Endodermal cell (in vitro differentiated cells): Measurements from ENCODE around the gene LRRC17. TPM values are rescaled to one million over a fixed set of nuclear protein-coding genes. Genes with fewer than 3 reads are reported as not detected.

Experiments
- DNase-seq: peaks from one replicate; pipeline ENCODE4 v3.0.0-alpha.2; 2017
- H3K27ac ChIP-seq: 2 replicates; pipeline ENCODE4 v1.5.1; 2013; ENCODE audit warnings: mild to moderate bottlenecking, low read depth, low read length, moderate library complexity
- H3K27me3 ChIP-seq: 2 replicates; pipeline ENCODE4 v1.6.1; 2013; ENCODE audit warnings: mild to moderate bottlenecking, low read length, moderate library complexity; ENCODE audit not compliant: insufficient read depth, control insufficient read depth, poor library complexity, severe bottlenecking
- H3K36me3 ChIP-seq: 2 replicates; pipeline ENCODE4 v1.7.0; 2013; ENCODE audit warnings: mild to moderate bottlenecking, low read length, moderate library complexity; ENCODE audit not compliant: control insufficient read depth, insufficient read depth
- H3K4me1 ChIP-seq: one replicate; pipeline ENCODE4 v1.7.0; 2013; ENCODE audit warnings: low read length; ENCODE audit not compliant: control insufficient read depth, insufficient read depth
- H3K4me3 ChIP-seq: 2 replicates; pipeline ENCODE4 v1.5.1; 2013; ENCODE audit warnings: mild to moderate bottlenecking, low read length, moderate library complexity
- H3K9ac ChIP-seq: 2 replicates; pipeline ENCODE4 v1.6.1; 2013; ENCODE audit warnings: mild to moderate bottlenecking, low read length, moderate library complexity; ENCODE audit not compliant: poor library complexity, severe bottlenecking; ENCODE audit errors: extremely low read depth
- H3K9me3 ChIP-seq: 2 replicates; pipeline ENCODE4 v1.6.1; 2013; ENCODE audit warnings: mild to moderate bottlenecking, low read length, moderate library complexity; ENCODE audit not compliant: control insufficient read depth
- H3K27ac Mint-ChIP-seq: 2 replicates; pipeline ENCODE4 v1.8.0; 2020; ENCODE audit warnings: mixed read lengths
- H3K27me3 Mint-ChIP-seq: 2 replicates; pipeline ENCODE4 v1.8.0; 2021; ENCODE audit warnings: mild to moderate bottlenecking, mixed read lengths; ENCODE audit not compliant: insufficient read depth
- H3K36me3 Mint-ChIP-seq: 2 replicates; pipeline ENCODE4 v1.8.0; 2020; ENCODE audit warnings: low read depth, mixed read lengths
- H3K4me1 Mint-ChIP-seq: 2 replicates; pipeline ENCODE4 v1.8.0; 2020; ENCODE audit warnings: mixed read lengths
- H3K4me3 Mint-ChIP-seq: 2 replicates; pipeline ENCODE4 v1.8.0; 2020; ENCODE audit warnings: mild to moderate bottlenecking, moderate library complexity, mixed read lengths
- H3K9me3 Mint-ChIP-seq: 2 replicates; pipeline ENCODE4 v1.8.0; 2020; ENCODE audit warnings: mild to moderate bottlenecking, mixed read lengths
- CTCF ChIP-seq: fragments of 200-600 bp; sonication (generic); conservative IDR thresholded peaks from 2 replicates; pipeline ENCODE4 v1.5.0; 2021; ENCODE audit warnings: antibody characterized with exemption, mild to moderate bottlenecking
- WGBS, 2 experiments: methylation state at CpG; one replicate each; pipeline versions ENCODE4 v1.1.5 to v1.1.7; 2013; ENCODE audit warnings: missing lambda C conversion rate in 2 of 2, mixed read lengths in 1 of 2; ENCODE audit not compliant: insufficient coverage in 1 of 2, insufficient read length in 1 of 2; 5-methylcytosine and 5-hydroxymethylcytosine counted together
- total RNA-seq, 2 donors: library from RNA; stranded (reverse); fragmentation: NEBNext Ultra II Directional in 1 of 2; extraction: Animal tissue kit (Norgen Biotek cat#: 25700) in 1 of 2; gene quantifications; 2 replicates in 1 of 2; 3 replicates in 1 of 2; pipeline ENCODE4 v1.2.1, GENCODE V29; 2021

The LRRC17 gene
- total RNA-seq, 2 donors from 2014 or later: 0.18 to 0.53 TPM

DNA sequence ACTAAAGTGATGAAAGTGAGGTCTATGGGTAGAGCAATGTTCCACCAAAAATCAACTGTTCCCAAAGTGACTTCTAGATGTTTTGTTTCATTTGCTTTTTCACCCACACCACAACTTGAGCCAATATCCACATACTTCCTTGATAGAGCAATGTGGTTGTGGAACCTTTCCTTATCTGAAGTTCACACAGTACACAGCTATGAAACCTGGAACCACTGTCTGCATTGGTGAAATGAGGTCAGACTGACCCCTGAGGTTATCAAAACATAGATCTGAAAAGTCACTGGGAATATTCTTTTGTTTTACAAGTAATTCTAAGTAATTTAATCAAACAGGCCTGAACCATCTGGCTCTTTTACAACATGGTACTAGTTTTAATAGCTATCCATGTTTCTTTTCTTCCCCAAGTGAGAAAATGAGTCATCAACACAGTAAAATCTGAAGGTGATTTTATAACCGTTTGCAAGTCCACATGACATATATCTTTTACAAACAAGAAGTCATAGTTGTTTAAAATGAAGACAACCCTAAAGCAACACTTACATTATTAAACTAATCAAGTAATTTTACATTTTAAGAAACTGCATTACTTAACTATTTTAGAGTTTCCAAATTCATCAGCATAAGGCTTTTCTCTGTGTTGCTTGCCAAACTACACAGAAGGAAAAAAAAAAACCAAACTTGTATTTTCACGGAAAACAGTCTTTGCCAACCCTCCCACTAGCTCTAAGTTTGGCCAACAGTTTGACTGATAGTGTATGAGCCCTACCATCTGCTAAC, 80.3 kb downstream of the LRRC17 start:
- H3K27ac Mint-ChIP-seq: no peak overlapping the region
- no peaks in the 10 kb centered on the region for H3K36me3 ChIP-seq
- peaks cover under 1% of the 10 kb centered on the region for H3K9me3 ChIP-seq
- no peaks in the 10 kb centered on the region for H3K4me1 ChIP-seq
- no peak overlapping the region for H3K4me3 ChIP-seq
- no peaks in the 10 kb centered on the region for H3K36me3 Mint-ChIP-seq
- no peaks in the 10 kb centered on the region for H3K27me3 Mint-ChIP-seq
- H3K4me1 Mint-ChIP-seq: peaks cover 7% of the 10 kb centered on the region
- WGBS, 2 experiments: 89 to 100% methylated on average over 1 to 2 of the region's 2 CpGs
- H3K9me3 Mint-ChIP-seq: no peaks in the 10 kb centered on the region
- H3K4me3 Mint-ChIP-seq: no peak overlapping the region
- H3K27me3 ChIP-seq: no peaks in the 10 kb centered on the region
- DNase-seq: no peak
- TF ChIP-seq CTCF: no peak
- H3K9ac ChIP-seq: no peak overlapping the region
- H3K27ac ChIP-seq: no peak overlapping the region

DNA sequence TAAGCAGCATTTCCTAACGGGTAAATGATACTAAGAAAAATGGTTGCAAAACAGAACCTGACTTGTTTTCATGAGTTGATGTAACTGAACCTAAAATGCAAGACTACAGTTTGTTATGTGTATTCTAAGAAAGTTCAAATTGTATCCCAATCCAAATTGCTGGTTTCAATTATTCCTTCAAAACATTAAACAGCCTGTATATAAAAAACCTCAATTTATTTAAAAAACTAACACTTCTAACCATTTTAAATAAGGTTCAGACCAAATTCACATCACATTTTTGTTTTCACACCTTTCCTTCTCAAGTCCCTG, 80.9 kb downstream of the LRRC17 start:
- no peak for DNase-seq
- peaks cover 4% of the 10 kb centered on the region for H3K9me3 ChIP-seq
- H3K36me3 Mint-ChIP-seq: no peaks in the 10 kb centered on the region
- no peaks in the 10 kb centered on the region for H3K9me3 Mint-ChIP-seq
- H3K27me3 ChIP-seq: no peaks in the 10 kb centered on the region
- no peak overlapping the region for H3K9ac ChIP-seq
- WGBS, 2 experiments: 93% methylated on average over 1 of the region's 1 CpG; no CpG with 5 or more reads in 1 of the 2 experiments
- H3K27me3 Mint-ChIP-seq: no peaks in the 10 kb centered on the region
- H3K4me1 ChIP-seq: no peaks in the 10 kb centered on the region
- H3K27ac ChIP-seq: no peak overlapping the region
- H3K4me1 Mint-ChIP-seq: peaks cover 7% of the 10 kb centered on the region
- H3K4me3 Mint-ChIP-seq: no peak overlapping the region
- H3K36me3 ChIP-seq: no peaks in the 10 kb centered on the region
- no peak for TF ChIP-seq CTCF
- no peak overlapping the region for H3K27ac Mint-ChIP-seq
- H3K4me3 ChIP-seq: no peak overlapping the region

GRCh38 chr7:102994567-102994966, 81.8 kb downstream of the LRRC17 start:
- no peaks in the 10 kb centered on the region for H3K36me3 Mint-ChIP-seq
- Histone ChIP-seq H3K4me1 (no peaks in the 10 kb centered on the region), H3K9ac (no peak overlapping the region), H3K27ac (no peak overlapping the region), H3K36me3 (no peaks in the 10 kb centered on the region), H3K4me3 (no peak overlapping the region), H3K27me3 (no peaks in the 10 kb centered on the region), H3K9me3 (peaks cover 4% of the 10 kb centered on the region)
- no peak overlapping the region for H3K27ac Mint-ChIP-seq
- peaks cover 3% of the 10 kb centered on the region for H3K9me3 Mint-ChIP-seq
- 91 to 100% methylated on average over 2 to 3 of the region's 3 CpGs for WGBS, 2 experiments
- no peak overlapping the region for H3K4me3 Mint-ChIP-seq
- TF ChIP-seq CTCF: no peak
- no peak for DNase-seq
- peaks cover 7% of the 10 kb centered on the region for H3K4me1 Mint-ChIP-seq
- no peaks in the 10 kb centered on the region for H3K27me3 Mint-ChIP-seq

Other genes with a start within 250 kb of the LRRC17 start
- 10 to 100 TPM in 1 of 2 donors, 1 to 10 TPM in 1; 7.0 to 15.5 TPM for gene POLR2J2, start 241.3 kb upstream of the LRRC17 start, total RNA-seq
- 1 to 10 TPM; 5.6 to 7.8 TPM for gene FAM185A, start 164.0 kb upstream of the LRRC17 start, total RNA-seq
- gene FBXL13, start 161.8 kb downstream of the LRRC17 start, total RNA-seq: 1 to 10 TPM; 2.1 to 2.7 TPM
- 10 to 100 TPM; 46.3 to 48.9 TPM for gene ARMC10, start 162.1 kb downstream of the LRRC17 start, total RNA-seq
- gene NAPEPLD, start 236.1 kb downstream of the LRRC17 start, total RNA-seq: 10 to 100 TPM; 13.2 to 14.1 TPM